CD4-positive, alpha-beta T cell (primary cell): ENCODE results near the gene COX19. TPM values are rescaled to one million over a fixed set of nuclear protein-coding genes. Genes with fewer than 3 reads are reported as not detected.
A peak's percentile ranks its signal among the peaks of the same experiment; 100 is the strongest.

Experiments used
- ATAC-seq: fragments of 200-7000 bp; cut with Tn5 transposase; one replicate; pipeline ENCODE4 v1.10.0; 2022; ENCODE audit warnings: mild to moderate bottlenecking; ENCODE audit not compliant: poor library complexity
- CTCF ChIA-PET: fragments of 350-600 bp; sonication (Branson Sonifier 250); formaldehyde crosslinking; loops from one replicate; lab custom pipeline; 2021; ENCODE audit warnings: antibody characterized with exemption, inconsistent platforms; lab: Charles Lee
- POLR2A ChIA-PET: fragments of 350-600 bp; sonication (Branson Sonifier 250); formaldehyde crosslinking; loops from one replicate; lab custom pipeline; 2021; ENCODE audit warnings: antibody characterized with exemption, inconsistent platforms; lab: Charles Lee
- DNase-seq, 14 experiments: peaks; one replicate each; pipeline ENCODE4 v3.0.0-alpha.2; 2013 to 2020; ENCODE audit warnings: mixed read lengths in 2 of 14
- H3K27ac ChIP-seq, 2 donors: one replicate each; pipeline versions ENCODE4 v1.5.1 to v1.7.0; 2013; ENCODE audit warnings: low read length in 2 of 2, low read depth in 1 of 2, mild to moderate bottlenecking in 1 of 2
- H3K27me3 ChIP-seq, 2 experiments: 1 replicate in 1 of 2; 2 replicates in 1 of 2; pipeline versions ENCODE4 v1.6.1 to v1.7.0; 2013; ENCODE audit warnings: low read length in 2 of 2, control low read depth in 1 of 2, mild to moderate bottlenecking in 1 of 2, moderate library complexity in 1 of 2; ENCODE audit not compliant: insufficient read depth in 2 of 2, control insufficient read depth in 1 of 2
- H3K36me3 ChIP-seq: one replicate; pipeline ENCODE4 v1.6.1; 2013; ENCODE audit warnings: low read length, control low read depth; ENCODE audit not compliant: insufficient read depth
- H3K4me1 ChIP-seq: one replicate; pipeline ENCODE4 v1.6.1; 2013; ENCODE audit warnings: low read length, control low read depth; ENCODE audit not compliant: insufficient read depth
- H3K4me3 ChIP-seq: one replicate; pipeline ENCODE4 v1.5.1; 2013; ENCODE audit warnings: mild to moderate bottlenecking, low read length, moderate library complexity
- H3K9me3 ChIP-seq, 2 experiments: 1 replicate in 1 of 2; 2 replicates in 1 of 2; pipeline versions ENCODE4 v1.6.1 to v1.7.0; 2013; ENCODE audit warnings: low read length in 2 of 2, mild to moderate bottlenecking in 2 of 2, control low read depth in 1 of 2, moderate library complexity in 1 of 2; ENCODE audit not compliant: control insufficient read depth in 1 of 2, insufficient read depth in 1 of 2
- H3K27ac Mint-ChIP-seq: one replicate; pipeline ENCODE4 v1.8.0; 2020; ENCODE audit warnings: mixed read lengths
- H3K27me3 Mint-ChIP-seq: one replicate; pipeline ENCODE4 v1.8.0; 2021; ENCODE audit warnings: mixed read lengths
- H3K36me3 Mint-ChIP-seq: one replicate; pipeline ENCODE4 v1.8.0; 2021; ENCODE audit warnings: low read depth, mixed read lengths
- H3K4me1 Mint-ChIP-seq: one replicate; pipeline ENCODE4 v1.8.0; 2021; ENCODE audit warnings: low read depth, mixed read lengths
- H3K4me3 Mint-ChIP-seq: one replicate; pipeline ENCODE4 v1.8.0; 2020; ENCODE audit warnings: mild to moderate bottlenecking, mixed read lengths
- H3K9me3 Mint-ChIP-seq: one replicate; pipeline ENCODE4 v1.8.0; 2020; ENCODE audit warnings: mixed read lengths
- intact Hi-C, 2 experiments: fragments of 100-400 bp; cut with DNase I in 1 of 2; cut with micrococcal nuclease in 1 of 2; formaldehyde crosslinking; loops; one replicate each; pipeline versions ENCODE4 v1.15.1 to v1.9.0; 2023 to 2025; cut with DNase I, micrococcal nuclease
- total RNA-seq, 174 experiments: library from RNA in 2 of 174; stranded (reverse) in 2 of 174; gene quantifications; one replicate each; pipeline ENCODE4 v1.2.3 and lab custom pipeline; 2021 to 2026
- TF ChIP-seq, protein P1 (sequence below): fragments of 200-600 bp; IDR thresholded peaks from one replicate; pipeline ENCODE4 v1.8.0; 2022; ENCODE audit warnings: antibody characterized with exemption, mild to moderate bottlenecking

The COX19 gene
- total RNA-seq, 2 experiments from 2014 or later = 47.7 to 51.8 TPM

DNA sequence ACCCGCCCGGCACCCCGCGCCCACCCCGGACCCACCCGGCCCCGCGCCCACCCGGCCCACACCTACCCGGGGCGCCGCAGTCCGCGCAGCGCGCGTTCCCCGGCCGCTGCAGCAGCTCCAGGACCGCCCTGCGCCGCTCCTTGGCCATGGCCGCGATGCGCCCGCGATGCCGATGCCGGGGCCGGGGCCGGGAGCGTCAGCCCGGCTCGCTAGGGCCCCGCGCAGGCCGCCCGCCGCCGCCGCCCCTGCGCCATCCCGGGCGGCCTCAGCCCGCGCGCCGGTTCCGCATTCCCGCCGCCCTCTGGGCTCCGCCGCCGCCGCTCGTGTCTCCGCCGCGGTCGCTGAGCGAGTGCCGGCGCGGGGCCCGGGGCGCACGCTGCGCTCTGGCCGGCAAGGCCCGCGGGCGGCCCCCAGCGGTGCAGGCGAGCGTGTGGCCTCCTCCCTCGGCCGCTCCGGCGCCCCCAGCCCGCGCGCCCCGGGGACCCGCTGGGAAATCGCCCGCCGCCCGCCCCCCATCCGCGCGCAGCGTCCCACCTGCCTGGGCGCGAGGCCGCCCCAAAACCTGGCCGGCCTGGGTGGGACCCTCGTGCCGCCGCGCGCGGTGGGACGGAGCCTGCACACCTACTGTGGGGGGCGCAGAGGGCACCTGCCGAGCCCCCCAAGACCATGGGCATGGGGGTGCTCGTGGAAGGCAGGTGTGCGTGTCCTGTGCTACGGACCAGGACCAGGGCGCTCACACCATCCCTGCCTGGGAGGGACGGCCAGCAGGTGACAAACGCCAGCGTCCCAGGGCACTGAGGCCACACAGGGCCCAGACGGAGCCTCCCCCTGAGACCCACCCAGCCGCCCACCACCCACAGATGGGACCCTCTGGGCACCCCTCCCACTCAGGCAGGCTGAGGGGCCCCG, 20.8 kb downstream of the COX19 start, which contains the start of gene ADAP1:
ADAP1 (minus strand) TSS at position 351 of the 909 bp plus-strand sequence; CDS start at position 148, 203 bp downstream.
- H3K9me3 ChIP-seq = no peaks in the 10 kb centered on the region
- H3K4me1 Mint-ChIP-seq = no peaks in the 10 kb centered on the region
- H3K4me1 ChIP-seq = peaks cover 21% of the 10 kb centered on the region
- DNase-seq = peak in 12 of 14 experiments; percentile 22 to 85 (median 56)
- H3K27me3 Mint-ChIP-seq = peaks cover 4% of the 10 kb centered on the region
- no peaks in the 10 kb centered on the region for H3K9me3 Mint-ChIP-seq
- POLR2A ChIA-PET = interaction anchor here (2.6 kb wide), 1 partner anchor 31 kb away, joined by 10 read pairs; no protein-coding TSS in a partner anchor
- ATAC-seq = peak; percentile 84
- no peaks in the 10 kb centered on the region for H3K36me3 ChIP-seq
- intact Hi-C loops = loop anchor here in 1 of 2 experiments (1.0 to 10.0 kb wide), 3 partner anchors 45 to 630 kb away; no protein-coding TSS in a partner anchor
- TF ChIP-seq, protein P1, sequence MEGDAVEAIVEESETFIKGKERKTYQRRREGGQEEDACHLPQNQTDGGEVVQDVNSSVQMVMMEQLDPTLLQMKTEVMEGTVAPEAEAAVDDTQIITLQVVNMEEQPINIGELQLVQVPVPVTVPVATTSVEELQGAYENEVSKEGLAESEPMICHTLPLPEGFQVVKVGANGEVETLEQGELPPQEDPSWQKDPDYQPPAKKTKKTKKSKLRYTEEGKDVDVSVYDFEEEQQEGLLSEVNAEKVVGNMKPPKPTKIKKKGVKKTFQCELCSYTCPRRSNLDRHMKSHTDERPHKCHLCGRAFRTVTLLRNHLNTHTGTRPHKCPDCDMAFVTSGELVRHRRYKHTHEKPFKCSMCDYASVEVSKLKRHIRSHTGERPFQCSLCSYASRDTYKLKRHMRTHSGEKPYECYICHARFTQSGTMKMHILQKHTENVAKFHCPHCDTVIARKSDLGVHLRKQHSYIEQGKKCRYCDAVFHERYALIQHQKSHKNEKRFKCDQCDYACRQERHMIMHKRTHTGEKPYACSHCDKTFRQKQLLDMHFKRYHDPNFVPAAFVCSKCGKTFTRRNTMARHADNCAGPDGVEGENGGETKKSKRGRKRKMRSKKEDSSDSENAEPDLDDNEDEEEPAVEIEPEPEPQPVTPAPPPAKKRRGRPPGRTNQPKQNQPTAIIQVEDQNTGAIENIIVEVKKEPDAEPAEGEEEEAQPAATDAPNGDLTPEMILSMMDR = no peak
- peak within 1 kb of the TSS; percentile 40 for H3K4me3 ChIP-seq
- H3K27ac Mint-ChIP-seq = no peak within 1 kb of the TSS
- H3K27ac ChIP-seq = no peak within 1 kb of the TSS
- H3K4me3 Mint-ChIP-seq = peak within 1 kb of the TSS; percentile 84
- H3K27me3 ChIP-seq = peaks cover 8 to 17% of the 10 kb centered on the region in 2 experiments
- no peaks in the 10 kb centered on the region for H3K36me3 Mint-ChIP-seq
- CTCF ChIA-PET = interaction anchor here (0.7 to 1.5 kb wide), 3 partner anchors 8 to 46 kb away, joined by 3 to 8 read pairs (median 4); no protein-coding TSS in a partner anchor

DNA sequence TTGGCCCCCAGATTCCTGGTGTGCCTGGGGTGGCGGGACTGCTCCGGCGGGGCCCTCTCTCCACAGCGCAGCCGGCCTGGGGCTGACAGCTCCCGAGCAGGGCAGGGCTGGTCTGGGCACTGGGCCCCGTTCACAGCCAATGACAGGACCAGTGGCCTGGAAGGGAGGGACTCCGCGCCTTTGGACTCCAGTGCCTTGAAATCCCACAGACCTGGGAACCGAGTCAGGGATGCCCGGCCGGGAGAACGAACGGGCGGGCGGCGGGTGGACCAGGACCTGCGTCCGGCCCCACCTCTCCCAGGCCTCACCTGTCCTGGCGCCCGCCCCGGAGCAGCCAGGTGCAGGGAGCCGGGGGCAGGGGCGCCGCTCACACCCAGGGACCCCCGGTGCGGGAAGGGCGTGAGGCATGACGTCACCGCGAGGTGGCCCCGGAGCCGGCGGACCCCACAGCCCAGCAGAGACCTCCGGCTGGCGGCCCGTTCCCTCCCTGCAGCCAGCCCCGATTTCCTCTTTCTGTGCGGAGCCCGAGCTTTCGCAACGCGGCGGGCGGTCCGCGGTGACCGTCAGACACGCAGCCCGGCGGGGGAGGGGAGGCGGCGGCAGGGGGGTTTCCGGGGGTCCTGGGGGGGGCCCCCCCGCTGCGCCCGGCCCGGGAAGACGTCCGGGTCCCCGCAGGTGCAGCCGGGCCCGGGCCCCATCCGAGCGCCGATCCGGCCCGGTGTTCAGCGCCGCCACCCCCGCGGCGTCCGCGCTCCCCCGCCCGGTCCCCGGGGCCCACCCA, 21.6 kb downstream of the COX19 start:
- ChIA-PET POLR2A (interaction anchor here (2.6 kb wide), 1 partner anchor 31 kb away, joined by 10 read pairs; no protein-coding TSS in a partner anchor), CTCF (interaction anchor here (1.1 to 1.5 kb wide), 2 partner anchors 9 to 45 kb away, joined by 3 to 8 read pairs; no protein-coding TSS in a partner anchor)
- Mint-ChIP-seq H3K4me3 (no peak overlapping the region), H3K27me3 (peaks cover 4% of the 10 kb centered on the region), H3K36me3 (no peaks in the 10 kb centered on the region), H3K27ac (no peak overlapping the region), H3K4me1 (no peaks in the 10 kb centered on the region), H3K9me3 (no peaks in the 10 kb centered on the region)
- intact Hi-C loops = loop anchor here in 1 of 2 experiments (1.0 to 10.0 kb wide), 3 partner anchors 44 to 629 kb away; no protein-coding TSS in a partner anchor
- TF ChIP-seq, protein P1 = no peak
- DNase-seq = peak in 4 of 14 experiments; percentile 19 to 63 (median 41)
- Histone ChIP-seq H3K4me1 (peaks cover 21% of the 10 kb centered on the region), H3K27ac (no peak overlapping the region), H3K4me3 (peak overlapping the region; percentile 40), H3K9me3 (no peaks in the 10 kb centered on the region), H3K27me3 (peaks cover 8 to 17% of the 10 kb centered on the region in 2 experiments), H3K36me3 (no peaks in the 10 kb centered on the region)
- ATAC-seq = peak; percentile 11
